MV-4-11 (cell line): Measurements from ENCODE around the gene SFI1.
A peak's percentile ranks its signal among the peaks of the same experiment; 100 is the strongest.

Experiments used
- DNase-seq: peaks from one replicate; lab custom pipeline; 2025; lab: John Stamatoyannopoulos, UW

Gene SFI1

DNA sequence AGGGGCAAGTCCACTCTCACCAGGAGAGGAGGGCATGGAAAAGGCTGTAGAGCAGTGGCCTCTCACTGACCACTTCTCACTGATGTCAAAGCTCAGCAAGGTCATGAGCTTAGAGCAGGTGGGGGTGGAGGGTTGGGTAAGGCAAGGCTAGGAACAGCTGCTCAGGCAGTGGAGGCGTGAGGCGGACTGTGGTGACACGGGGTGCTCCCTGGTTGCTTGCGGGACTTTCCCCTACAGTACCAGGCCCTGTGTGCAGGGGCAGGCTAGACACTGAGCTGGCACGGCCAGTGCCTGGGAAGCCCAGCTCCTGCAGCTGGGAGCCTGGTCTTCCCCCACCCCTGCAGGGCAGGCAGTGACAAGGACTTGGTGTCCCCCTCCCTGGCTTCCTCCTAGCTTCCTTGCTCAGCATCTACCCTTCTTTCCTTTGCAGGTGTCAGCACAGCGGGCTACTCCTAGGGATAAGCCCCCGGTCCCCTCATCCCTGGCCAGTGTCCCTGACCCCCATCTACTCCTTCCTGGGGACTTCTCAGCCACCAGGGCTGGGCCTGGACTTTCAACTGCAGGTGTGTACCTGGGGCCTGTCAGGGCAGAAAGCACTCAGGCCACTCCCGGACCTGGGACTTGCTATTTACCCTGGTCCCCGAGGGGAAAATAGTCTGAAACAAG, 120.1 kb downstream of the SFI1 start:
- peak; percentile 70 for DNase-seq

- no peak for DNase-seq
These were observed 121.7 kb downstream of the SFI1 start for GRCh38 chr22:31618057-31618456.

- DNase-seq = no peak
These were observed 122.3 kb downstream of the SFI1 start for GRCh38 chr22:31618471-31619176.

- DNase-seq = no peak
These were observed 123.4 kb downstream of the SFI1 start for GRCh38 chr22:31619611-31620300.

DNA sequence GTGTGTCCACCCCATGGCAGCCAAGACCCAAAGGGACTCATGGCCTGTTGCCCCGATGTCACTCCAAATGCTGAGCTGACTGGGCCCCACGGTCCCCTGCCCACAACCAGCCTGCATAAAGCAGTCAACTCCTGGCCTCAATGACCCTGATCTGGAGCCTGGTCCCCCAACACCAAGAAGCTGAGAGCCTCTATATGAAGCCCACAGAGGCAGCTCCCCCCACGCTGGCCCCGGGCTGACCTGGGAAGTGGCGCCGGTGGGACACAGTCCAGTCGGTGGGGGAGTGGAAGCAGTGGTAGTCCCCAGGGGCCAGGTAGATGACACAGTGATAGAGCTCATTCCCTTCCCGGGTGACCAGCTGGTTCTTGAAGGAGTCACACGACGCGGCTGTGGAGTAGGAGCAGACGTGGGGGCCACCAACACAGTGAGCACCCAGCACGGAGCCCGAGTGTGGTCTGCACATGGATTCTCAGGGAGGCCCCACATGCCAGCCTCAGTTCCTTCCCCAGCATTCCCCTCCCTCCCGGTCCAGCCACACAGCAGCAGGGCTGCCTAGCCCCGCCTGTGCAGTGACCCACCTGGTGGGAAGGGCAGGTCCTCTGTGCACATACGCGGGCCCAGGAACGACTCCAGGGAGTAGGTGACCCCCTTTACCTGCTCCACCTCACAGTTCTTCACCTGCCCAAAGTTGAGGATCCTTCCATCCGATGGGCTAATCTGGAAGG, 124.6 kb downstream of the SFI1 start:
- DNase-seq = no peak

DNA sequence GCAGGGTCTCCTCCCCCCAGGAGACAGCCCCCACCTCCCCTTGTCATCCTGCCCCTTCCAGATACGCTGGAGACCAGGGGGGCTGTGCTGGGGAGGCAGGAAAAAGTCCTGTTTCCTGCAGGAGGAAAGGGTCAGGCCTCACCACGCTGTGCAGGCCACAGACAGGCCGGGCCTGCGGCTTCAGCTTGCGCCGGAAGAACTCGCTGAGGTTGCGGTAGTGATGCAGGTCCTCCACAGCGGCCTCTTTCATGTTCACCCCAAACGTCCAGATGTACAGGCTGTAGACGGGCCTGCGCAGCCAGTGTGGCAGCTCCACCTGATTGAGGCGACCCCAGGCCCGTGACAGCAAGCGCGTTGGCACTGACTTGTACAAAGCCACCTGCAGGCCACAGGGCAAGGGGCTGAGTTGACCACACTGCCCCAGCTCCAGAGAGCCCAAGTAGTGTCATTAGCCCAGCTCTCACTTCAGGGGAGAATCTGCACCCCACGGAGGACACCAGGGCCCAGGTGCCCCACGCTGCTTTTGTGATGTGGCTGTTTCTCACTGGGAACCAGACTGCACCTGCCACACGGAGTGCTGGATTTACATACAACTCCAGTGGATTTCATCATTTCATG, 125.3 kb downstream of the SFI1 start:
- DNase-seq = no peak

GRCh38 chr22:31622980-31623379, 126.6 kb downstream of the SFI1 start:
- no peak for DNase-seq

- DNase-seq = no peak
These were observed 127.4 kb downstream of the SFI1 start for GRCh38 chr22:31623592-31624304.

GRCh38 chr22:31625257-31625640, 128.9 kb downstream of the SFI1 start:
- DNase-seq = no peak

DNA sequence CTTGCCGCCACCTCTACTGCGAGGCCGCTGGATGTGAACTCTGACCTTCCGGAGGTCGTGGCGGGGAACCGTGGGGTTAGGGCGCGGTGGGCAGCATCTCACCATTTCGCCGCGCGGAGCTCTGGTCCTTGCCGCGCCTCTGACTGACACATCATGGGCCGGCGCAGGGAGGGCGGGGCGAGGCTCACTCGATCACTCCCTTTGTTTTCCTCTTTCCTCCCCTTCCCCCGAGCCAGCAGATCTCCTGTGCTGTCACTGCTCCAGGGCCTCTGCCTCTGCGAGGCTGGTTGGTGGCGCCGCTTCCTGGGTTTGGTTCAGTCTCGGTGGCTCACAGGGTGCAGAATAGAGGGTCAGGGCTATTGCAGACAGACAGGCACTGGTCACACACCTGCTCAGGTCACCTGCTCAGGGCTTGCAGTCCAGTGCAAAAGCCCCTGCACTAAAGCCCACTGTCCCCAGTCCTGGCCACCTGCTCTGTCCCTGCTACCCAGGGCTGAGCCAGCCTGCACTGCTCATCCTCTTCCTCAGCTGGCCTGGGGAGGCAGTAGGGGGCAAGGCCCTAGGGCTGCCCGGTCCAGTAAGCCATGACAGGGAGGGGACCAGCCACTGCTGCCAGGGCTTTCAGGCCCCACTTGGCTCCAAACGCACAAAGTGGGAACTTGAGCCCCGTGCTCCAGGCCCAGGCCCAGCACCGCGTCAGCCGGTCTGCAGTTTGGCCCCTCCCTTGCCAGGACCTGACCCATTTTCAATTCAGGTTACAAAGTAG, 129.5 kb downstream of the SFI1 start:
- DNase-seq = no peak

- DNase-seq = no peak
These were observed 130.3 kb downstream of the SFI1 start for GRCh38 chr22:31626427-31627150.

DNA sequence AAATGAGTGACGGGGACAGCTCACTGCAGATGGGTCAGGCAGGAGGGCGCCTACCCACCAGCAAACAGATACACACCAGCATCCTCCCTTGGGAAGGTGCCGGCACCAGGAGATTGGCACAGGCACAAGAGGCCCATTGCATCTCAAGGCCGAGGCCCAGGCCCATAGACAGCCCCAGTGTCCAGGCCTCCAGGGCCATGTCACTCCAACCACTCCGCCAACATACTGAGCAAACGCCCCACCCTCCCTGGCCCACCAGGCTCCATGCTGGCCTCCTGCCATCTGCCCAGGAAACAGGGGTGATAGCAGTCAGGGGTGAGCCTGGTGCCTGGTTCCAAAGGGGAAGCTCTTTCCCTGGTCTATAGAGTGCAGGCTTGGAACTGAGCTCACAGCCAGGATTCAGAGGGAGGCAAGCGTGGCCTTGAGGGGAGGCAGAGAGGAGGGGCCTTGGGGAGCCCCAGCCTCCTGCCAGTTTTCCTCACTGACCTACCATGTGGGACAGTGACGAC, 130.9 kb downstream of the SFI1 start:
- DNase-seq = no peak

GRCh38 chr22:31628362-31628761, 132.0 kb downstream of the SFI1 start:
- no peak for DNase-seq

- DNase-seq = no peak
These were observed 132.8 kb downstream of the SFI1 start for GRCh38 chr22:31628969-31629708.

DNA sequence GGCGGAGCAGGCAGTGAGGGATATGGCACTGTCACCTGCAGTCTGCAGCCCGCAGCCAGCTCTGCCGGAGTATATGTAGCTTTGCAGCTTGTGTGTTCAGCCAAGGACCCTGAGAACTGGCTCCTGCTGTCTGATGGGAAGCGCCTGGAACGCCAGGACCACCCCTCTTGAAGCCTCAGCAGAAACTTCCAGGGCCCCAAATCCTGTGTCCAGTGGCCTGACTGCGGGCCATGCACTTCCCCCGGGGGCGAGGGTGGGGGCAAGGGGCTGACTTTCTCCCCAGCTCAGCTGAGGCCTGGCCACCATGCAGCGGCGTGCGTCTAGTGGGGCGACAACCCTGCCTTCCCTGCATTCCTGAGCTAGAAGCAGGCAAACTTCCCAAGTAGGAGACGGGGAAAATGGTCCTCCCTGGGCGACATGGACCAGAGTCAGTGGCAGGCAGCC, 133.4 kb downstream of the SFI1 start:
- no peak for DNase-seq

DNA sequence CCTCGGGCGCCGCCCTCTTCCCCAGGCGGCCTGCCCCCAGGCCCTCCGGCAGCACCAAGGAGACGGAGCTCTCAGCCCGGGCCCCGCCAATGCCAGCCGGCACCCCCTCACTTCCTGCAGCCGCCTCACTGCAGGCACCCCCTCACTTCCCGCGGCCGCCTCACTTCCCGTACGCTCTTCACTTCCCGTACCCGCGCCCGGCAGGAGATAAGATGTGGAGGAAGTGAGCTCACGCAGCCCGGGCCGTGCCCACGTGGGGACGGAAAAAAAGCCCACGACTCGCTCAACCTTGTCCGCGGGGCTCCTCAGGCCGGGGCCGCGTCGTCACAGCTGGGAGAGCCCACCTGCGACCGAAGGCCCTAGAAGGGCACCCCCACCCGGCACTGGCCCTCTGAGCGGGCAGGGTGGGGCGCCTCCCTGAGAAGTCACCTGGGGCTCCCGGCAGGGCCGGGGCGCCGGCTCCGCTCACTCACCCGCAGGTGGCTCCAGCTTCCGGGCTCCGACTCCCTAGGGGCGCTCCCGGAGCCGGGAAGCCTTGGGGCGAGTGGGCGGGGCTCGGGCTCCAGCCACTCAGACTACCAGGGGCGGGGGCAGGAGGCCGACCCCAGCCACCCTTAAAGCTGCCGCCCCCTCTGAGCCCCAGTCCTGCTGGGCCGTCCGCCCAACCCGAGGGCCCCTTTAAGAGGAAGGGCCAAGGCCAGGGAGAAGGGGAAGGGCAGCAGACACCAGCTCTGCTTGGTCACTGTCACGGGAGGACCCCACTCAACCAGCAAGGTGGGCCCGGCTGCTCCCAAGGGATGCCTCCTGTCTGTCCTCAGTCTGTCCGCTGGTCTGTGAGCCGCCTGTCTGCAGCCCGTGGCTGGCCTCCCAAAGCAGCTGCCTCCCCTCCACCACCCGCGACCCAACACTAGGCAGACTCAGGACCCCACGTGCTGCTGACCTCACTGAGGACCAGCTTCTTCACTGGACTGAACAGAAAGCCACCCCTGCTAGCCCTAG, 134.3 kb downstream of the SFI1 start:
- peak; percentile 82 for DNase-seq

DNA sequence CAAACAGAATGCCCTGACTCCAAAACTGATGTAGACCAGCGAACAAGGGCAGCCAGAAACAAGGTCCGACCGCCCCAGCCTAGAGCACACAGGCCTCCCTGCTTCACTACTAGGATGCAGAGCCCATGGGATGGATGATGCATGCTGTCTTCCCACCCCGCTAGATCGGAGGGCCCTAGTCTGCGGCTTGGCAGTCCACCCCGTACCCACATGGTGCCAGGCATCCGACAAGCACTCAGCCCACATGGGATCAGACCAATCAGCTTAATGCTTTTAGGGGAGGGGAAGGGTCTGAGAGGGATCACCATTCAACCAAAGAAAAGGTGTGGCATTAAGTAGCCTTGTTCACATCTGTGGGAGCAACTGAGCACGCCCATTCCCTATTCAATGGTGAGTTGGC, 135.1 kb downstream of the SFI1 start:
- no peak for DNase-seq
